ENCODE measurements around the gene RICTOR. TPM values are rescaled to one million over a fixed set of nuclear protein-coding genes. Genes with fewer than 3 reads are reported as not detected.
"Not testable (repeated sequence)": the region's sequence is repeated elsewhere in the genome, so short reads cannot be mapped to it uniquely, and the experiment has no call there.

The RICTOR gene
- total RNA-seq, 2 experiments from 2014 or later, result 27.7 to 27.8 TPM

DNA sequence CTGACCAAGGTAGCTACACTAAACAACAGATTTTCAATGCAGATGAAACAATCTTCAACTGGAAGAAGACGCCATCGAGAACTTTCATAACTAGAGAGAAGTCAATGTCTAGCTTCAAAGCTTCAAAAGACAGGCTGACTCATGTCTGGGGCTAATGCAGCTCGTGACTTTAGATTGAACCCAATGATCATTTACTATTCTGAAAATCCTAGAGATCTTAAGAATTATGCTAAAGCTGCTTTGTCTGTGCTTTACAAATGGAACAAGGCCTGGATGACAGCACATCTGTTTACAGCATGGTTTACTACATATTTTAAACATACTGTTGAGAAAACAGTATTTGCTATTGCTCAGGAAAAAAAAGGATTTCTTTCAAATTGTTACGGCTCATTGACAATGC, 54.9 kb downstream of the RICTOR start:
- no peak overlapping the region for H3K4me3 Mint-ChIP-seq
- no peaks in the 10 kb centered on the region for H3K27me3 Mint-ChIP-seq
- no peaks in the 10 kb centered on the region for H3K9me3 Mint-ChIP-seq
- ChIA-PET CTCF (interaction anchor here (1.0 kb wide), 1 partner anchor 31 kb away, joined by 4 read pairs; no protein-coding TSS in a partner anchor), POLR2A (no interaction called here)
- no peak for DNase-seq
- peaks cover 29% of the 10 kb centered on the region for H3K36me3 Mint-ChIP-seq
- H3K4me1 Mint-ChIP-seq (ENCODE audit: low read depth), result peaks cover 53% of the 10 kb centered on the region
- intact Hi-C loops (cut with micrococcal nuclease), result no loop called here
- H3K27ac Mint-ChIP-seq, result no peak overlapping the region

DNA sequence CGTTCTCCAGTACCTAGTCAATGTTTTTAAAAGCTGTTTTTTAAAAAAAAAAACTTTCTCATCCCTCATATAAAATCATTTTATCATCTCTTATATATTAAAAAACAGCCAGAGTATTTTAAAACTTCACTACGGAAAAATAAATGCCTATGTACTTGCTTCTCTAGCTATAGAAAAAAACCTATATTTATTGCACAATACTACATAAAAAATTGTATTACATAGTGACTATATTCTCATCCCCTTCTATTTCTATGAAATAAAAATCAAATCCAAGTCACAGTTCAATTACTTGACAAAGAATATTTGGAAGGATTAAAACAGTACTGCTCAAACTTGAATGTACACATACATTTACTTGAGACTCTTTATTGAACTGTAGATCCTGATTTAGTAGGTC, 56.7 kb downstream of the RICTOR start:
- Mint-ChIP-seq H3K36me3 (peaks cover 37% of the 10 kb centered on the region), H3K4me3 (no peak overlapping the region), H3K9me3 (peaks cover 7% of the 10 kb centered on the region), H3K27ac (no peak overlapping the region), H3K4me1 (ENCODE audit: low read depth) (peaks cover 40% of the 10 kb centered on the region), H3K27me3 (no peaks in the 10 kb centered on the region)
- no peak for DNase-seq
- POLR2A ChIA-PET, result no interaction called here
- intact Hi-C loops (cut with micrococcal nuclease), result loop anchor here (2.0 kb wide), 1 partner anchor 55 kb away; no protein-coding TSS in a partner anchor
- CTCF ChIA-PET, result no interaction called here

DNA sequence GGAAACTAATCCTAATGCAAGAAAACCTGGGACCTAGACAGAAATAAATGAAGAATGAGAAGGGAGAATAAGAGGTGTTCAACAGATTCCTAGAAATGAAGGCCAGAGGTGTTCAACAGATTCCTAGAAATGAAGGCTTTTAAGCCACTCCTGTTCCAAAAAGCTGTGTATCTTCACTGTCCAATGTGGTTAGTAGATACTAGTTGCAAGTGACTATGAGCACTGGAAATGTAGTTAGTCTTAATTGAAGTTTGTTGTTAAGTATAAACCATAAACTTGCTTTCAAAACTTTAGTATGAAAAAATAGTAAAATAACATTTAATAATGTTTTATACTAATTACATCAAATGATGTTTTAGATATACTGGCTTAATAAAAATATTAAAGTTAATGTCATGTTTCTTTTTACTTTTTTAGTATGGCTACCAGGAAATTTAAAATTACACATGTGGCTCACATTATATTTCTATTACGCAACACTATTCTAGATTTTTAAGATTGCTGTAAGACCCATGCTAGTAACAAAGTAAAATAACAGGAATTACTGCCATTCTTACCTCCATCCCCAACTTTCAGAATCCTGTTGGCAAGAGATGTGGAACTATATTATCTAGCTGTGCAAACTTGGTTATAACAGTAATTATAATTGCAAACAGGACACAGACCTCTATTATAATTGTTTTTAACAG, 57.5 kb downstream of the RICTOR start:
- no peak overlapping the region for H3K27ac Mint-ChIP-seq
- H3K27me3 Mint-ChIP-seq, result no peaks in the 10 kb centered on the region
- H3K4me1 Mint-ChIP-seq (ENCODE audit: low read depth), result peaks cover 35% of the 10 kb centered on the region
- H3K9me3 Mint-ChIP-seq, result peaks cover 14% of the 10 kb centered on the region
- peaks cover 45% of the 10 kb centered on the region for H3K36me3 Mint-ChIP-seq
- H3K4me3 Mint-ChIP-seq, result no peak overlapping the region
- ChIA-PET CTCF (no interaction called here), POLR2A (no interaction called here)
- intact Hi-C loops (cut with micrococcal nuclease), result loop anchor here (2.0 kb wide), 1 partner anchor 56 kb away; no protein-coding TSS in a partner anchor
- no peak for DNase-seq

DNA sequence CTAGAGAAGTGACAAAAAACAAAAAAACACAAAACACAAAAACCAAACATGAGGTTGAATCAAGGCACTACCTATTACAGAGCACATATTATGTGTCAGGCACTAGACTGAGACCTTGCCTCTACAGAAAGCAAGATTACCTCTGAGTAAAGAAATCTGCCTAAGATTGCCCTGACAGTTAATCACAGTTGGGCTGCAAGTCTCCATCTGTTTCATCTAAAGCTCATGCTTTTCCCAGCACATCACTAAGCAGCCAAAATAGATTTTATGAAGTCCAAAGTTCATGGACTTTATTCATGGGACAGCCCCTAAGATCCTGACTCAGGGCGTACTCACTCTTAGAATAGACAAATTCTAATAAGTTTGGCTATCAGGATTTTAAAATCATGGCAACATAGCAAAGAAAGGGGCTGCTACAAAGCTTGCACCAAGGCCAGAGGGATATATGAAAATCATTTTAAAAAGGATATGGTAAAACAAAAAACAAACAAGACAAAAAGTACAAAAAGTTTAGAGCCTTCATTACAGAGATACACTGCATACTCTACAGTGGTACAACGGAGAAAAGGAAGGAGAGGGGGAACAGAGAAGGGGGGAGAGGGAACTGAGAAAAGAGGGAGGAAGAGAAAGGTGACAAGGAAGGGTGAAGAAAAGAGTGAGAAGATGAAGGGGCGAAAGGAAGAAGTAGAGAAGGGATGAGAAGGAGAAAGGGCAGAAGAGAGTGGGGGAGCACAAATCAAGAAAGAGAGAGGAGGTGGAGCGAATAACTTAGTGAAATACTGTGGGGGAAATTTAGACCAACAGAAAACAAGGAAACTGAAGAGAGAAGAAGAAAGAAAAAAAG, 58.2 kb downstream of the RICTOR start:
- H3K4me1 Mint-ChIP-seq (ENCODE audit: low read depth), result peaks cover 28% of the 10 kb centered on the region
- CTCF ChIA-PET, result interaction anchor here (0.6 kb wide), 1 partner anchor 208 kb away, joined by 3 read pairs; no protein-coding TSS in a partner anchor
- H3K9me3 Mint-ChIP-seq, result peaks cover 22% of the 10 kb centered on the region
- intact Hi-C loops (cut with micrococcal nuclease), result loop anchor here (2.0 kb wide), 1 partner anchor 57 kb away; no protein-coding TSS in a partner anchor
- POLR2A ChIA-PET, result no interaction called here
- H3K36me3 Mint-ChIP-seq, result peaks cover 47% of the 10 kb centered on the region
- DNase-seq, result no peak
- H3K27me3 Mint-ChIP-seq, result no peaks in the 10 kb centered on the region
- H3K4me3 Mint-ChIP-seq, result no peak overlapping the region
- no peak overlapping the region for H3K27ac Mint-ChIP-seq

DNA sequence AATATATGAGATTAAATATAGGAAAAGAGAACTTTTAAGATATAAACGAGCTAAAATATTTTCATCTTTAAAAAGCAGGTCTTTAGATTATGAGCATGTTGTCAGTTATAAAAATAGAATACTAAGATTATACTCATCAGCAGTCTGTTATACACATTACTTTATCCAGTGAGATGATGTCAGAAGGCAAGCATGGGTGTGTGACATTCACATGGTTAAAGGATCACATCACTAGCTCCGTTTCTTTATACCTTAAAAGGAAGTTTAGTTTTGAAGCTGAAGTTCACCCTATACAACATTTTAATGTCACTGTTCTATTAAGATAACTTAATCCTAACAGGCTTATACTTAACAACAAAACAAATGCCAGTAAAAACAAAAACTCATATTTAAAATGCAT, 59.6 kb downstream of the RICTOR start:
- H3K9me3 Mint-ChIP-seq, result peaks cover 33% of the 10 kb centered on the region
- POLR2A ChIA-PET, result no interaction called here
- no peaks in the 10 kb centered on the region for H3K27me3 Mint-ChIP-seq
- peaks cover 25% of the 10 kb centered on the region for H3K4me1 Mint-ChIP-seq (ENCODE audit: low read depth)
- DNase-seq, result no peak
- no peak overlapping the region for H3K4me3 Mint-ChIP-seq
- CTCF ChIA-PET, result interaction anchor here (1.0 kb wide), 1 partner anchor 66 kb away, joined by 3 read pairs; no protein-coding TSS in a partner anchor
- H3K27ac Mint-ChIP-seq, result no peak overlapping the region
- intact Hi-C loops (cut with micrococcal nuclease), result no loop called here
- peaks cover 51% of the 10 kb centered on the region for H3K36me3 Mint-ChIP-seq

DNA sequence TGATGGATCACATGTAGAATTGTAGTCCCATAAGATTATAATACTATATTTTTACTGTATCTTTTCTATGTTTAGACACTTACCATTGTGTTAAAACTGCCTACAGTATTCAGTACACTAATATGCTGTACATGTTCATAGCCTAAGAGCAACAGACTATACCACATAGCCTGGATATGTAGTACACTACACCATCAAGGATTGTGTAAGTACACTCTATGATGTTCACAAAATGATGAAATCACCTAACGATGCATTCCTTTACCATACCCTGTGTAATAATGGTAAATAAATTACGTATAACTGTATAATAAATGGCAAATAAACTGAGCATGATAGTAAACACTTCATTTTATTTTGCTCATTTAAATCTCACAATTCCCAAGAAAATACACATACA, 60.3 kb downstream of the RICTOR start:
- POLR2A ChIA-PET, result no interaction called here
- no peak overlapping the region for H3K27ac Mint-ChIP-seq
- intact Hi-C loops (cut with micrococcal nuclease), result no loop called here

DNA sequence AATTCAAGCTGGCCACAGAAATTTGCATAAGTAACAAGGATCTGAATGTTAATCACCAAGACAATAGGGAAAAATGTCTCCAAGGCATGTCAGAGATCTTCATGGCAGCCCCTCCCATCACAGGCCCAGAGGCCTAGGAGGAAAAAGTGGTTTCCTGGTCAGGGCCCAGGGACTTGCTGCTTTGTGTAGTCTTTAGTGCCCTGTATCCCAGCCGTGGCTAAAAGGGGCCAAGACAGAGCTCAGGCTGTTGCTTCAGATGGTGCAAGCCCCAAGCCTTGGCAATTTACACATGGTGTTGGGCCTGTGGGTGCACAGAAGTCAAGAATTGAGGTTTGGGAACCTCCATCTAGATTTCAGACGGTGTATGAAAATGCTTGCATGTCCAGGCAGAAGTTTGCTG, 63.2 kb downstream of the RICTOR start:
- H3K9me3 Mint-ChIP-seq, result peaks cover 33% of the 10 kb centered on the region
- H3K27ac Mint-ChIP-seq; H3K4me3 Mint-ChIP-seq; CTCF ChIA-PET; H3K27me3 Mint-ChIP-seq; DNase-seq; intact Hi-C loops (cut with micrococcal nuclease): not testable (repeated sequence)
- peaks cover 17% of the 10 kb centered on the region for H3K4me1 Mint-ChIP-seq (ENCODE audit: low read depth)
- peaks cover 38% of the 10 kb centered on the region for H3K36me3 Mint-ChIP-seq
- POLR2A ChIA-PET, result interaction anchor here (0.6 kb wide), 1 partner anchor 178 kb away, joined by 6 read pairs; no protein-coding TSS in a partner anchor

More for the DNA sequence above, 60.3 kb downstream of the RICTOR start:
- H3K4me1 Mint-ChIP-seq (ENCODE audit: low read depth), result peaks cover 23% of the 10 kb centered on the region
- DNase-seq, result no peak
- CTCF ChIA-PET, result interaction anchor here (1.0 kb wide), 1 partner anchor 67 kb away, joined by 3 read pairs; no protein-coding TSS in a partner anchor
- peaks cover 46% of the 10 kb centered on the region for H3K36me3 Mint-ChIP-seq
- no peaks in the 10 kb centered on the region for H3K27me3 Mint-ChIP-seq
- H3K4me3 Mint-ChIP-seq, result no peak overlapping the region
- H3K9me3 Mint-ChIP-seq, result peaks cover 33% of the 10 kb centered on the region

DNA sequence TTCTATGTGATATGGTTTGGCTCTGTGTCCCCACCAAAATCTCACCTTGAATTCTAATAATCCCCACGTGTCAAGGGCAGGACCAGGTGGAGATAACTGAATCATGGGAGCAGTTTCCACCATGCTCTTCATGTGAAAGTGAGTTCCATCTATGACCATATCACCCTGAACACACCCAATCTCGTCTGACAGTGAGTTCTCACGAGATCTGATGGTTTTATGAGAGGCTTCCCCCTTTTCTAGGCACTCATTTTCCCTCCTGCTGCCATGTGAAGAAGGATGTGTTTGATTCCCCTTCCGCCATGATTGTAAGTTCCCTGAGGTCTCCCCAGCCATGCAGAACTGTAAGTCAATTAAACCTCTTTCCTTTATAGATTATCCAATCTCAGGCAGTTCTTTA, 64.2 kb downstream of the RICTOR start:
- H3K4me1 Mint-ChIP-seq (ENCODE audit: low read depth), result peaks cover 21% of the 10 kb centered on the region
- ChIA-PET CTCF (no interaction called here), POLR2A (no interaction called here)
- peaks cover 33% of the 10 kb centered on the region for H3K9me3 Mint-ChIP-seq
- no peaks in the 10 kb centered on the region for H3K27me3 Mint-ChIP-seq
- H3K36me3 Mint-ChIP-seq, result peaks cover 35% of the 10 kb centered on the region
- H3K27ac Mint-ChIP-seq, result no peak overlapping the region
- H3K4me3 Mint-ChIP-seq, result no peak overlapping the region
- intact Hi-C loops (cut with micrococcal nuclease), result no loop called here
- no peak for DNase-seq

DNA sequence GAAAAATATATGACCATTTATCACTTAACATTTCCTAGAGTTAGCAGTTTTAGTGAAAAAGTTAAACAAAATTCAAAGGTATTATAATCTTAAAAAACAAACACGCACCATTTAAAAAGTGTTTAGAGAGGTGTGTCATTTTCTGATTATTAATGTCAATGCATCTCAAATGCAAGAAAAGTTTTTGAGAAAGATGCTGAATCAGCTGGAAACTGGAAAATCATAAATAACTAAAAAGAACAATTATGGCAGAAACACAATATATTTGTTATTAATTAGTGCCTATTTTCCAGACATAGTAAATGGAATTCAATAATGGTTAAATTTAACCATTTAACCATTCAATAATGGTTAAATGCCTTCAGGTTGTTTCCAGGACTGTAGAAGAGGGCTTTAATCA, 64.9 kb downstream of the RICTOR start:
- Mint-ChIP-seq H3K36me3 (peaks cover 35% of the 10 kb centered on the region), H3K9me3 (peaks cover 33% of the 10 kb centered on the region)

DNA sequence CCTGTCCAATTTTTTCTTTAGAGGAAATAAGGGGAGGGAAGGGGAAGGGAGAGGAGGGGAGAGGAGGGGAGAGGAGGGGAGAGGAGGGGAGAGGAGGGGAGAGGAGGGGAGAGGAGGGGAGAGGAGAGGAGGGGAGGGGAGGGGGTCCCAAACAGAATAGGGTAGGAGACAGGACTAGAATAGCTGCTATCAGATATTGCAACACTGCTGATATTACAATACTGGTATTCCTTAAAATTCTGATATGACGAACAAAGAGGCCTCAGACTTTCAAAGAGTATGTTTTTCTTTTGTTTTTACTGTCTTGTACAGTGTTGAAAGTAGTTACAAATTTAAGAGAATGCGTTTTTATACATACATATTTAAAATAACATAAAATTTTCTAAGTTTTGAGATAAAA, 67.5 kb downstream of the RICTOR start:
- intact Hi-C loops (cut with micrococcal nuclease), result no loop called here
- Mint-ChIP-seq H3K9me3 (peaks cover 17% of the 10 kb centered on the region), H3K27me3 (no peaks in the 10 kb centered on the region), H3K4me1 (ENCODE audit: low read depth) (peaks cover 38% of the 10 kb centered on the region), H3K27ac (no peak overlapping the region), H3K36me3 (peaks cover 18% of the 10 kb centered on the region), H3K4me3 (no peak overlapping the region)
- CTCF ChIA-PET, result interaction anchor here (0.9 to 4.3 kb wide), 3 partner anchors 20 to 277 kb away, joined by 3 to 26 read pairs (median 3); no protein-coding TSS in a partner anchor
- POLR2A ChIA-PET, result no interaction called here
- DNase-seq, result no peak

More for the DNA sequence above, 64.9 kb downstream of the RICTOR start:
- ChIA-PET POLR2A (no interaction called here), CTCF (no interaction called here)
- no peak for DNase-seq
- H3K27ac Mint-ChIP-seq, result no peak overlapping the region
- H3K27me3 Mint-ChIP-seq, result no peaks in the 10 kb centered on the region
- H3K4me3 Mint-ChIP-seq, result no peak overlapping the region
- H3K4me1 Mint-ChIP-seq (ENCODE audit: low read depth), result peaks cover 22% of the 10 kb centered on the region
- intact Hi-C loops (cut with micrococcal nuclease), result no loop called here

DNA sequence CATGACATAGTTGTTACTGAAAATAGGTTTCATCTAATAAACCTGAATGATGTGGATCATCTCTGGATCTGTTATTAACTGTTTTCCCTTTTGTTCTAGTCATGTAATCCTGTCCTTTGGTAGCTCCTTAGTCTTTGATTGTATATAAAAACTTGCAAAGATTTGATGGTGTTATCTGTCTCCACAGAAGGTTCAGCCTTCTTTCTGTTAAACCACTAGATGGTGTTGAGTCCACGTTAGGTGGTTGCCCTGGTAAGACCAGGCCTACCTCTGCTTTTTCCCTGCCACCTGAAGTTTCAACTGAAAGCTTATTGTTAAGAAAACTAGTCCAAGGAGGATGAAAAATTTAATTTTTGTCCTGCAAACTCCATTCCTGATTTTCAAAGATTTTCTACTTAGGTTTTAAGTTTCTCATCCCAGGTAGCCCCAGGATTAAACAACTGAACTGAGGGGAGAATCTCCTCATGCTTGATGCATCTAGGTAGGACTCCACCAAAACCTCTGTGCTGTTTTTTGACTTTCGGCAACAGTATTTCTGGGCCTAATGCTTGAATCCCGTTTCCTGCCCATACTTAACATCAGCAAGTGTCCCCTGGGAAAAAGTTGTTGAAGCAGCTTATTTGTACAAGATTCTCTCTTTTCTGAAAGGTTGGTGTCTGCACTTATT, 68.5 kb downstream of the RICTOR start:
- no peak for DNase-seq
- Mint-ChIP-seq H3K27me3 (no peaks in the 10 kb centered on the region), H3K36me3 (peaks cover 9% of the 10 kb centered on the region), H3K27ac (no peak overlapping the region), H3K9me3 (peaks cover 8% of the 10 kb centered on the region), H3K4me3 (no peak overlapping the region), H3K4me1 (ENCODE audit: low read depth) (peaks cover 47% of the 10 kb centered on the region)
- CTCF ChIA-PET, result interaction anchor here (0.6 to 4.3 kb wide), 8 partner anchors 21 to 370 kb away, joined by 3 to 26 read pairs (median 3); no protein-coding TSS in a partner anchor
- intact Hi-C loops (cut with micrococcal nuclease), result loop anchor here (2.0 kb wide), 1 partner anchor 75 kb away; no protein-coding TSS in a partner anchor
- POLR2A ChIA-PET, result no interaction called here

DNA sequence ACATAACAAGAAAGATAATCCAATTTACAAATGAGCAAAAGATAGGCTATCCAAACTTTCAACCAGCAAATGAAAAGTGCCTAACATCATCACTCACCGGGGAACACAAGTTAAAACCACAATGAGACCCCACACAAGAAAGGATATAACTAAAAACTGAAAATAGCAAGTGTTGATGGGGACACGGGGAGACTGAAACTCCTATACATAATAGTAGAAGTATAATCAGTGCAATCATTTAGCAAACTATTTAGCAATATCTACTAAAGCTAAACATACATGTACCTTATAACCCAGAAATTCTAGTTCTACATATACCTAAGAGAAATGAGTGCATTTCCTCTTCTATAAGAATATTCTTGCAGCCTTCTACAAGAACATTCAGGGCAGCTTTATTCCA, 72.5 kb downstream of the RICTOR start:
- H3K4me3 Mint-ChIP-seq, result no peak overlapping the region
- ChIA-PET CTCF (no interaction called here), POLR2A (no interaction called here)
- no peaks in the 10 kb centered on the region for H3K27me3 Mint-ChIP-seq
- H3K4me1 Mint-ChIP-seq (ENCODE audit: low read depth), result peaks cover 47% of the 10 kb centered on the region
- no peak for DNase-seq
- H3K27ac Mint-ChIP-seq, result no peak overlapping the region
- peaks cover 10% of the 10 kb centered on the region for H3K36me3 Mint-ChIP-seq
- no peaks in the 10 kb centered on the region for H3K9me3 Mint-ChIP-seq
- intact Hi-C loops (cut with micrococcal nuclease), result loop anchor here (5.0 kb wide), 1 partner anchor 71 kb away; the partner anchor contains the start of gene RICTOR
